K562 (cell line): Measurements from ENCODE around the gene TMEM203. TPM values are rescaled to one million over a fixed set of nuclear protein-coding genes. Genes with fewer than 3 reads are reported as not detected.
A peak's percentile ranks its signal among the peaks of the same experiment; 100 is the strongest.

Experiments used
- CREB1 ChIP-seq, 2 experiments: sonication (generic) in 1 of 2; formaldehyde crosslinking in 1 of 2; IDR thresholded peaks; 2 replicates each; pipeline versions ENCODE4 v1.6.1 to v1.8.0; 2012 to 2022; ENCODE audit warnings: inconsistent platforms in 1 of 2, mild to moderate bottlenecking in 1 of 2, missing genetic modification reagents in 1 of 2, moderate library complexity in 1 of 2
- HDAC6 ChIP-seq: IDR thresholded peaks from 2 replicates; pipeline ENCODE4 v1.6.1; 2012; ENCODE audit warnings: low read depth, mild to moderate bottlenecking, control low read depth, inconsistent platforms, low read length, moderate library complexity
- HNRNPL ChIP-seq: fragments of 200-400 bp; formaldehyde crosslinking; IDR thresholded peaks from 2 replicates; pipeline ENCODE4 v1.6.1; 2017; ENCODE audit warnings: low read depth, mild to moderate bottlenecking, low read length
- KLF16 ChIP-seq: IDR thresholded peaks from 2 replicates; pipeline ENCODE4 v1.6.1; 2016; ENCODE audit warnings: antibody characterized with exemption
- L3MBTL2 ChIP-seq: fragments of 450-650 bp; IDR thresholded peaks from 2 replicates; pipeline ENCODE4 v1.6.1; 2016; ENCODE audit warnings: mild to moderate bottlenecking, moderate library complexity
- LEF1 ChIP-seq: fragments of 450-650 bp; IDR thresholded peaks from 2 replicates; pipeline ENCODE4 v1.6.1; 2016; ENCODE audit warnings: mild to moderate bottlenecking
- MCM7 ChIP-seq, 2 experiments: fragments of 450-650 bp; IDR thresholded peaks; 2 replicates each; pipeline ENCODE4 v1.6.1; 2016 to 2018
- NCOA1 ChIP-seq: fragments of 450-650 bp; IDR thresholded peaks from 2 replicates; pipeline ENCODE4 v1.6.1; 2016; ENCODE audit warnings: low read depth
- PHF20 ChIP-seq: fragments of 450-650 bp; IDR thresholded peaks from 2 replicates; pipeline ENCODE4 v1.6.1; 2018; ENCODE audit not compliant: partially characterized antibody
- RAD21 ChIP-seq, 2 experiments: fragments of 250-450 bp in 1 of 2; fragments of 450-650 bp in 1 of 2; sonication (Bioruptor Pico) in 1 of 2; formaldehyde crosslinking in 1 of 2; IDR thresholded peaks in 1 of 2; conservative IDR thresholded peaks in 1 of 2; 2 replicates each; pipeline versions ENCODE4 v1.4.0 to v1.8.0; 2020 to 2022; ENCODE audit warnings: mild to moderate bottlenecking in 2 of 2, moderate library complexity in 1 of 2
- RAD51 ChIP-seq: fragments of 450-650 bp; IDR thresholded peaks from 2 replicates; pipeline ENCODE4 v1.7.1; 2016; ENCODE audit warnings: low read depth, mild to moderate bottlenecking, borderline replicate concordance
- RBM39 ChIP-seq: fragments of 200-400 bp; formaldehyde crosslinking; optimal IDR thresholded peaks from 2 replicates; pipeline ENCODE3; 2018; ENCODE audit warnings: low read depth, low read length
- SETDB1 ChIP-seq: IDR thresholded peaks from one replicate; pipeline ENCODE4 v1.6.1; 2012; ENCODE audit warnings: low read length, control low read depth, inconsistent platforms
- SMAD2 ChIP-seq: fragments of 150-350 bp; IDR thresholded peaks from 2 replicates; pipeline ENCODE4 v1.6.1; 2014; ENCODE audit warnings: low read depth, mild to moderate bottlenecking, low read length
- SOX6 ChIP-seq: fragments of 450-650 bp; IDR thresholded peaks from 2 replicates; pipeline ENCODE4 v1.6.1; 2014; ENCODE audit warnings: mild to moderate bottlenecking
- STAT5A ChIP-seq: IDR thresholded peaks from 2 replicates; pipeline ENCODE4 v1.6.1; 2012; ENCODE audit warnings: low read length, inconsistent platforms, borderline replicate concordance
- TAF15 ChIP-seq: fragments of 200-400 bp; formaldehyde crosslinking; IDR thresholded peaks from 2 replicates; pipeline ENCODE4 v1.6.1; 2017; ENCODE audit warnings: mild to moderate bottlenecking, low read depth, low read length, moderate library complexity
- TFAM ChIP-seq: fragments of 250-450 bp; sonication (Bioruptor Pico); conservative IDR thresholded peaks from 2 replicates; pipeline ENCODE4 v1.5.0; 2021; ENCODE audit warnings: mild to moderate bottlenecking, moderate library complexity
- YY1 ChIP-seq, 3 experiments: IDR thresholded peaks; 2 replicates each; pipeline ENCODE4 v1.6.1; 2011; ENCODE audit warnings: low read length in 2 of 3, mild to moderate bottlenecking in 2 of 3, moderate library complexity in 2 of 3, borderline replicate concordance in 1 of 3, control low read depth in 1 of 3, low read depth in 1 of 3; ENCODE audit not compliant: insufficient read depth in 3 of 3, insufficient replicate concordance in 2 of 3, control insufficient read depth in 1 of 3, insufficient read length in 1 of 3; ENCODE audit errors: extremely low read depth in 1 of 3
- ZBED1 ChIP-seq: IDR thresholded peaks from 2 replicates; pipeline ENCODE4 v1.6.1; 2014
- ZFP1 ChIP-seq: fragments of 450-650 bp; formaldehyde crosslinking; IDR thresholded peaks from 2 replicates; pipeline ENCODE4 v1.4.0; 2020; ENCODE audit warnings: mild to moderate bottlenecking, mixed read lengths
- ZNF324 ChIP-seq: fragments of 250-450 bp; sonication (Bioruptor Pico); IDR thresholded peaks from 2 replicates; pipeline ENCODE4 v1.4.0; 2020; ENCODE audit warnings: mild to moderate bottlenecking
- ZNF589 ChIP-seq: fragments of 200-800 bp; sonication (Bioruptor generic); IDR thresholded peaks from 2 replicates; pipeline ENCODE4 v1.6.1; 2016; ENCODE audit warnings: low read depth, missing genetic modification characterization, missing compliant biosample characterization
- polyA plus RNA-seq, 8 experiments: library from polyadenylated mRNA; depleted of rRNA in 4 of 8; stranded (reverse) in 5 of 8; unstranded in 3 of 8; fragments of >200 nt; fragmentation: Nextera tagmentation in 2 of 8; fragmentation: Illumina TruSeq in 1 of 8; extraction: Ambion mirVana in 2 of 8; extraction: Trizol in 1 of 8; gene quantifications; 2 replicates each; pipeline versions ENCODE4 v1.2.1 to v1.2.3, GENCODE V29; 2011 to 2014; ENCODE audit warnings: inconsistent platforms in 1 of 8, missing spikeins in 1 of 8
- total RNA-seq, 7 experiments: library from RNA; depleted of rRNA in 6 of 7; stranded (reverse); fragments of >200 nt in 6 of 7; fragmentation: Illumina TruSeq in 2 of 7; extraction: Trizol in 2 of 7; gene quantifications; 2 replicates each; pipeline versions ENCODE4 v1.2.1 to v1.2.3, GENCODE V29; 2011 to 2021; ENCODE audit warnings: low replicate concordance in 1 of 7
- TF ChIP-seq, protein P1 (sequence below): fragments of 450-650 bp; conservative IDR thresholded peaks from 2 replicates; pipeline ENCODE4 v1.6.1; 2016; ENCODE audit warnings: missing genetic modification characterization, low read depth, mild to moderate bottlenecking, control low read depth, missing compliant biosample characterization
- TF ChIP-seq, protein P2 (sequence below), 3 experiments: IDR thresholded peaks in 2 of 3; conservative IDR thresholded peaks in 1 of 3; 2 replicates each; pipeline ENCODE4 v1.5.1; 2011 to 2012; ENCODE audit warnings: low read length in 3 of 3, mild to moderate bottlenecking in 3 of 3, control low read depth in 2 of 3, improper control_type of control experiment in 1 of 3, inconsistent platforms in 1 of 3, low read depth in 1 of 3, mixed read lengths in 1 of 3, moderate library complexity in 1 of 3; ENCODE audit not compliant: insufficient read depth in 2 of 3
- TF ChIP-seq, protein P3 (sequence below): IDR thresholded peaks from 2 replicates; pipeline ENCODE4 v1.6.1; 2011; ENCODE audit not compliant: insufficient read length; ENCODE audit errors: extremely low read depth

TMEM203 gene
- total and polyA plus RNA-seq, 9 of the 15 experiments (the other 6 are each of a cell fraction or from before 2014, with no cell fraction given), result 8.8 to 59.5 (median 37.6) TPM

DNA sequence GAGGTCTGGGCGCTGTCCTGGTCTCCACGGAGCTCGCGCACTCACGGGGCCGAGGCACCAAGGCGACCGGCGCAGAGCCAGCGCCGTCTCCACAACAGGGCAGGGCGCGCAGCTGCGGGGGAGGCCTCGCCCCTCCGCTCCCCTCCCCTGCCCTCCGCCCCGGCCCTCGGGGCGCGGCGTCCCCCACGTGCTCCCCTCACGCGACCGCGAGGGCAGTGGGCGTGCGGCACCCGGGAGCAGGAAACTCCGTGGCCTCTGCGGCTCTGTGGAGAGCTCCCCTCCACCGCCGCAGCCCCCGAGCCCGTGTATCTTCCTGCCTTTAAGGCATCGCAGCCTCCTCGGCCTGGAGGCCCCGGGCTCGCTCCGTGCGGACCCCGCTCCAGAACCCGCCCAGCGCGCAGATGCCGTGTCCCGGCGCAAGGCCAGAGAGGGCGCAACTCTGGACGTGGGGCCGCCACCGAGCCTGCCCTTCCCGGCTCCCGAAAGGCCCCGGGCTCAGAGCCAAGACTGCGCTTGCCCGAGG lies 34.9 kb upstream of the TMEM203 start (continued):
- TF ChIP-seq KLF16 (no peak), ZNF324 (CRISPR knock-in tag) (peak; percentile 46; the same call in 1 of the 2 replicates), STAT5A (no peak; the same call in 1 of the 2 replicates), SMAD2 (no peak), ZFP1 (CRISPR knock-in tag) (no peak), NCOA1 (no peak), MCM7 (IDR thresholded peaks at IDR 0.05) (no peak), HNRNPL (peak; percentile 77; the same call in 1 of the 2 replicates), CREB1 (IDR thresholded peaks at IDR 0.05) (peak; percentile 40; the same call in 1 of the 2 replicates), CREB1 (CRISPR knock-in tag; IDR thresholded peaks at IDR 0.05) (peak; percentile 65), RAD51 (peak; percentile 43), TFAM (CRISPR knock-in tag) (no peak), SETDB1 (no peak), SOX6 (peak; percentile 58), PHF20 (peak; percentile 58), RBM39 (no peak), L3MBTL2 (peak; percentile 99), RAD21 (CRISPR knock-in tag; conservative IDR thresholded peaks at IDR 0.05 in 1 of 2, IDR thresholded peaks at IDR 0.05 in 1 of 2) (peak in 1 of 2 experiments; percentile 29; a peak in 3 of 4 replicates), LEF1 (no peak), TAF15 (no peak), ZBED1 (peak; percentile 77; the same call in 1 of the 2 replicates), HDAC6 (no peak), ZNF589 (CRISPR knock-in tag) (peak; percentile 84), YY1 (IDR thresholded peaks at IDR 0.05; ENCODE audit: borderline replicate concordance in 1 of 3, control insufficient read depth in 1 of 3, extremely low read depth in 1 of 3, insufficient read depth in 3 of 3, insufficient read length in 1 of 3, insufficient replicate concordance in 2 of 3, low read depth in 1 of 3, low read length in 2 of 3) (peak in 2 of 3 experiments; percentile 39 to 52)
- TF ChIP-seq, protein P1, sequence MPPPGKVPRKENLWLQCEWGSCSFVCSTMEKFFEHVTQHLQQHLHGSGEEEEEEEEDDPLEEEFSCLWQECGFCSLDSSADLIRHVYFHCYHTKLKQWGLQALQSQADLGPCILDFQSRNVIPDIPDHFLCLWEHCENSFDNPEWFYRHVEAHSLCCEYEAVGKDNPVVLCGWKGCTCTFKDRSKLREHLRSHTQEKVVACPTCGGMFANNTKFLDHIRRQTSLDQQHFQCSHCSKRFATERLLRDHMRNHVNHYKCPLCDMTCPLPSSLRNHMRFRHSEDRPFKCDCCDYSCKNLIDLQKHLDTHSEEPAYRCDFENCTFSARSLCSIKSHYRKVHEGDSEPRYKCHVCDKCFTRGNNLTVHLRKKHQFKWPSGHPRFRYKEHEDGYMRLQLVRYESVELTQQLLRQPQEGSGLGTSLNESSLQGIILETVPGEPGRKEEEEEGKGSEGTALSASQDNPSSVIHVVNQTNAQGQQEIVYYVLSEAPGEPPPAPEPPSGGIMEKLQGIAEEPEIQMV (tag), result no peak
- TF ChIP-seq, protein P2, sequence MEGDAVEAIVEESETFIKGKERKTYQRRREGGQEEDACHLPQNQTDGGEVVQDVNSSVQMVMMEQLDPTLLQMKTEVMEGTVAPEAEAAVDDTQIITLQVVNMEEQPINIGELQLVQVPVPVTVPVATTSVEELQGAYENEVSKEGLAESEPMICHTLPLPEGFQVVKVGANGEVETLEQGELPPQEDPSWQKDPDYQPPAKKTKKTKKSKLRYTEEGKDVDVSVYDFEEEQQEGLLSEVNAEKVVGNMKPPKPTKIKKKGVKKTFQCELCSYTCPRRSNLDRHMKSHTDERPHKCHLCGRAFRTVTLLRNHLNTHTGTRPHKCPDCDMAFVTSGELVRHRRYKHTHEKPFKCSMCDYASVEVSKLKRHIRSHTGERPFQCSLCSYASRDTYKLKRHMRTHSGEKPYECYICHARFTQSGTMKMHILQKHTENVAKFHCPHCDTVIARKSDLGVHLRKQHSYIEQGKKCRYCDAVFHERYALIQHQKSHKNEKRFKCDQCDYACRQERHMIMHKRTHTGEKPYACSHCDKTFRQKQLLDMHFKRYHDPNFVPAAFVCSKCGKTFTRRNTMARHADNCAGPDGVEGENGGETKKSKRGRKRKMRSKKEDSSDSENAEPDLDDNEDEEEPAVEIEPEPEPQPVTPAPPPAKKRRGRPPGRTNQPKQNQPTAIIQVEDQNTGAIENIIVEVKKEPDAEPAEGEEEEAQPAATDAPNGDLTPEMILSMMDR (IDR thresholded peaks at IDR 0.05 in 2 of 3, conservative IDR thresholded peaks at IDR 0.05 in 1 of 3; ENCODE audit: insufficient read depth in 2 of 3, low read depth in 1 of 3, low read length in 3 of 3), result peak; percentile 31 to 46 (median 41); a peak in 4 of 6 replicates
- TF ChIP-seq, protein P3, sequence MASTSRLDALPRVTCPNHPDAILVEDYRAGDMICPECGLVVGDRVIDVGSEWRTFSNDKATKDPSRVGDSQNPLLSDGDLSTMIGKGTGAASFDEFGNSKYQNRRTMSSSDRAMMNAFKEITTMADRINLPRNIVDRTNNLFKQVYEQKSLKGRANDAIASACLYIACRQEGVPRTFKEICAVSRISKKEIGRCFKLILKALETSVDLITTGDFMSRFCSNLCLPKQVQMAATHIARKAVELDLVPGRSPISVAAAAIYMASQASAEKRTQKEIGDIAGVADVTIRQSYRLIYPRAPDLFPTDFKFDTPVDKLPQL, result no peak
